MCF 10A (cell line): ENCODE data around the gene METTL13. TPM values are rescaled to one million over a fixed set of nuclear protein-coding genes. Genes with fewer than 3 reads are reported as not detected.
A peak's percentile ranks its signal among the peaks of the same experiment; 100 is the strongest.

Experiments
- BruUV-seq: library from RNA; stranded (reverse); fragments of 400-500 nt; replicated peaks from 2 replicates; lab custom pipeline; 2021; lab: Mats Ljungman, UMichigan
- CTCF ChIA-PET: fragments of 300-600 bp; sonication (Branson Sonifier 250); formaldehyde crosslinking; extraction: SDS; loops from one replicate; lab custom pipeline; 2021; ENCODE audit warnings: antibody characterized with exemption, inconsistent platforms; lab: Yijun Ruan, JAX
- POLR2A ChIA-PET: fragments of 300-600, 350-650 bp; sonication (Branson Sonifier 250); formaldehyde crosslinking; extraction: SDS; loops from one replicate; lab custom pipeline; 2020; ENCODE audit warnings: antibody characterized with exemption, inconsistent platforms; lab: Yijun Ruan, JAX
- DNase-seq: peaks from one replicate; pipeline ENCODE4 v3.0.0-alpha.2; 2018; ENCODE audit not compliant: unreplicated experiment
- H3K27ac Mint-ChIP-seq: one replicate; pipeline ENCODE4 v1.8.0; 2022; ENCODE audit warnings: mild to moderate bottlenecking, low read depth, mixed read lengths; ENCODE audit not compliant: unreplicated experiment
- H3K27me3 Mint-ChIP-seq: one replicate; pipeline ENCODE4 v1.8.0; 2022; ENCODE audit warnings: mixed read lengths; ENCODE audit not compliant: insufficient read depth, unreplicated experiment
- H3K36me3 Mint-ChIP-seq: one replicate; pipeline ENCODE4 v1.8.0; 2022; ENCODE audit warnings: mild to moderate bottlenecking, moderate library complexity, mixed read lengths; ENCODE audit not compliant: insufficient read depth, unreplicated experiment
- H3K4me1 Mint-ChIP-seq: one replicate; pipeline ENCODE4 v1.8.0; 2022; ENCODE audit warnings: mixed read lengths; ENCODE audit not compliant: insufficient read depth, unreplicated experiment
- H3K4me3 Mint-ChIP-seq: one replicate; pipeline ENCODE4 v1.8.0; 2022; ENCODE audit warnings: mild to moderate bottlenecking, moderate library complexity, mixed read lengths; ENCODE audit not compliant: unreplicated experiment
- H3K9me3 Mint-ChIP-seq: one replicate; pipeline ENCODE4 v1.8.0; 2022; ENCODE audit warnings: mixed read lengths; ENCODE audit not compliant: unreplicated experiment
- intact Hi-C: fragments of 100-400 bp; cut with micrococcal nuclease; formaldehyde crosslinking; loops from 2 replicates; pipeline ENCODE4 v1.14.1; 2022
- total RNA-seq: library from RNA; stranded (reverse); gene quantifications from 2 replicates; pipeline ENCODE4 v1.2.3, GENCODE V29; 2022
- TF ChIP-seq, protein P1 (sequence below): fragments of 200-600 bp; IDR thresholded peaks from one replicate; pipeline ENCODE4 v1.8.0; 2022; ENCODE audit warnings: antibody characterized with exemption, mild to moderate bottlenecking; ENCODE audit not compliant: unreplicated experiment

METTL13 gene
- total RNA-seq, 1 experiment from 2014 or later, result 30.7 TPM

DNA sequence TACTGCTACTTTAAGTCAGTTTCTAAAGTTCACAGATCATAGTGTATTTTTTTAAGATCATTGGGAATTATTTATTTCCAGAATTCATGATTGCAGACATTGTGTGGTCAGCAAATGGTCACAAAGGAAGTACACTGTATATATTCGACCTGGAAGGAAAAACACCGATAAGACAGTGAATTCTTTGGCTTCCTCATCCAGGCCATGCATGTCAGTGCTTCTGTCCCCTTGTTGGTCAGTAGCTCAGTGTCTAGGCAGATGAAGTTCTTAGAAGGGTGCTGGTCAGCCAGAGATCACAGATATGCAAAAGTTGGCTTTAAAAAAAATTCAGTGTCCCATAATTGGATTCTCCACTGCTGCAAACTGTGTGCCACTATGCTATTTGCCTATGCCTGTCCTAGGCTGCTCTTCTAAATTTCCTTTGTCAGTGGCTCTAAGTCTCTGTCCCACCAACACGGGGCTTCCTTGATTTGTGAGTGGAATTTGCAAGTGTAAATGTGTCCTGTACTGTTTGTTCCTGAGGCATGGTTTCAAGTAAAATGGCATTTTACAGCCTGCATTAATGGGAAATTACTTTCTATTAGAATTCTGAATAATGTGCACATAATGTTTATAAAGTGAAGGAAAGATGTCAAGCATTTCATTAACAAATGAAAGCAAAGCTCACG, 27.6 kb upstream of the METTL13 start:
- intact Hi-C loops, result no loop called here
- Mint-ChIP-seq H3K27me3 (no peaks in the 10 kb centered on the region), H3K9me3 (peaks cover 19% of the 10 kb centered on the region), H3K4me1 (peaks cover 10% of the 10 kb centered on the region), H3K4me3 (no peak overlapping the region), H3K36me3 (no peaks in the 10 kb centered on the region), H3K27ac (peak overlapping the region; percentile 80)
- no peak for DNase-seq
- BruUV-seq, result no TSS peak
- TF ChIP-seq, protein P1, sequence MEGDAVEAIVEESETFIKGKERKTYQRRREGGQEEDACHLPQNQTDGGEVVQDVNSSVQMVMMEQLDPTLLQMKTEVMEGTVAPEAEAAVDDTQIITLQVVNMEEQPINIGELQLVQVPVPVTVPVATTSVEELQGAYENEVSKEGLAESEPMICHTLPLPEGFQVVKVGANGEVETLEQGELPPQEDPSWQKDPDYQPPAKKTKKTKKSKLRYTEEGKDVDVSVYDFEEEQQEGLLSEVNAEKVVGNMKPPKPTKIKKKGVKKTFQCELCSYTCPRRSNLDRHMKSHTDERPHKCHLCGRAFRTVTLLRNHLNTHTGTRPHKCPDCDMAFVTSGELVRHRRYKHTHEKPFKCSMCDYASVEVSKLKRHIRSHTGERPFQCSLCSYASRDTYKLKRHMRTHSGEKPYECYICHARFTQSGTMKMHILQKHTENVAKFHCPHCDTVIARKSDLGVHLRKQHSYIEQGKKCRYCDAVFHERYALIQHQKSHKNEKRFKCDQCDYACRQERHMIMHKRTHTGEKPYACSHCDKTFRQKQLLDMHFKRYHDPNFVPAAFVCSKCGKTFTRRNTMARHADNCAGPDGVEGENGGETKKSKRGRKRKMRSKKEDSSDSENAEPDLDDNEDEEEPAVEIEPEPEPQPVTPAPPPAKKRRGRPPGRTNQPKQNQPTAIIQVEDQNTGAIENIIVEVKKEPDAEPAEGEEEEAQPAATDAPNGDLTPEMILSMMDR, result no peak
- ChIA-PET CTCF (interaction anchor here (0.6 to 1.6 kb wide), 4 partner anchors 10 to 49 kb away, joined by 3 to 5 read pairs (median 4); no protein-coding TSS in a partner anchor), POLR2A (interaction anchor here (0.6 to 3.7 kb wide), 4 partner anchors 11 to 795 kb away, joined by 3 to 87 read pairs (median 16); partner anchors contain the start of genes METTL13 and VAMP4)

DNA sequence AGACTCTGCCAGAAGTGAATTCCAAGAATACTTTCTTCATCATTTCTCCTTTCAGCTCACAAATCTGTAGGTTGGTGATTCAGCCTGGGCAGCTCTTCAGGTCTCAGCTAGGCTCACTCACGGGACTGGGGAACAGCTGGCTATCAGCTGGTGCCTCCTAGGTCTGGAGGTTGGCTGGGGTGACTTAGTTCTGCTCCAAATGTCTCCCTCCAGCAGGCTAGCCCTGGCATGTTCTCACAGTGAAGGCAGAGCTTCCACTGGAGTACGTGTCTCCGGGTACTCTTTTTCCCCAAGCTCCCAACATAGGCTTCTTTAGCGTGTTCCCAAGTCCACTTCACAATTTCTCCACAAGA, 27.1 kb upstream of the METTL13 start:
- TF ChIP-seq, protein P1, result no peak
- H3K27me3 Mint-ChIP-seq, result no peaks in the 10 kb centered on the region
- intact Hi-C loops, result no loop called here
- H3K27ac Mint-ChIP-seq, result peak overlapping the region; percentile 80
- peaks cover 19% of the 10 kb centered on the region for H3K9me3 Mint-ChIP-seq
- POLR2A ChIA-PET, result interaction anchor here (0.6 to 3.7 kb wide), 4 partner anchors 11 to 795 kb away, joined by 3 to 87 read pairs (median 16); partner anchors contain the start of genes METTL13 and VAMP4
- CTCF ChIA-PET, result interaction anchor here (0.6 to 1.7 kb wide), 8 partner anchors 11 to 256 kb away, joined by 3 to 6 read pairs (median 3); no protein-coding TSS in a partner anchor
- H3K4me1 Mint-ChIP-seq, result peaks cover 10% of the 10 kb centered on the region
- no peaks in the 10 kb centered on the region for H3K36me3 Mint-ChIP-seq
- BruUV-seq, result no TSS peak
- no peak overlapping the region for H3K4me3 Mint-ChIP-seq
- DNase-seq, result peak; percentile 7

DNA sequence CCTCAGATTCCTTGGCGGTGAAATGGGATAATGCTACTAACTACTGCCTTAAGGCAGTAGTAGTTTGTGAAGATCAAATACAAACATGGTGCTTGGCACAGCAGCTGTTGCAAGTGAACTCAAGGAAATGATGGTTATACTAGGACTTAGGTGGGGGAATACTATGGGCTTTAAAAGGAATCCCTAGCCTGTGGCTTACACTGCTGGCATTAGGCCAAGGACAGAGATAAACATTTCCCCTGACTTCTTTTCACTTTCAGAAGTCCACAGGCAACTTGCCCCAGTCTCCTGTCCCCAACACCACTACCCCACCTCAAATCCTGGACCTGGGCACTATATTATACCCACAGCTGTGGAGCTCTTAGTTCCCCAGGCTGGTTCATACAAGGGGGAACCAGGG, 26.5 kb upstream of the METTL13 start:
- peaks cover 10% of the 10 kb centered on the region for H3K4me1 Mint-ChIP-seq
- H3K9me3 Mint-ChIP-seq, result peaks cover 19% of the 10 kb centered on the region
- H3K27ac Mint-ChIP-seq, result peak overlapping the region; percentile 80
- TF ChIP-seq, protein P1, result no peak
- BruUV-seq, result no TSS peak
- intact Hi-C loops, result no loop called here
- no peaks in the 10 kb centered on the region for H3K36me3 Mint-ChIP-seq
- ChIA-PET POLR2A (interaction anchor here (2.7 to 3.7 kb wide), 2 partner anchors 12 to 26 kb away, joined by 29 to 87 read pairs; partner anchors contain the start of genes METTL13 and VAMP4), CTCF (interaction anchor here (0.6 to 1.7 kb wide), 10 partner anchors 14 to 768 kb away, joined by 3 to 6 read pairs (median 3); partner anchors contain the start of gene METTL13)
- no peak for DNase-seq
- no peak overlapping the region for H3K4me3 Mint-ChIP-seq
- H3K27me3 Mint-ChIP-seq, result no peaks in the 10 kb centered on the region

DNA sequence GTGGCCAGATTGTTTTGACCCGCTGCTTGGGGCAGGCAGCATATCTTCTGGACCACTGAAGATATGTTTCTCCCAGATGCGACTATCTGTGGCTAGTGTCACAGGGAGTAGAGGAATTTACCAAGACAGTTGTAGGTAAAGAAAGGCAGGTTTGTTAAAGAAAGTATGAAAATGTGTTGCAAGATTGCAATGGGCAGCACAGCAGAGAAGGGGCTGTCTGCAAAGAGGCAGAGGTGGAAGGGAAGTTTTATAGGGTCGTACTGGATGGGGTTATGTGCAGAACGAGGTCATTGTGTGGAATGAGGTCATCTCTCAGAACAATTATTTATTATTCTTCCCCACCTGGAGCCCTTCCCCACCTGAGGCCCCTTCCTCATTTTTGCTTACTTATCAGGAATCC, 24.6 kb upstream of the METTL13 start:
- TF ChIP-seq, protein P1, result no peak
- no TSS peak for BruUV-seq
- intact Hi-C loops, result no loop called here
- POLR2A ChIA-PET, result interaction anchor here (2.7 to 3.7 kb wide), 2 partner anchors 14 to 24 kb away, joined by 9 to 87 read pairs; partner anchors contain the start of genes METTL13 and VAMP4
- peaks cover 10% of the 10 kb centered on the region for H3K4me1 Mint-ChIP-seq
- DNase-seq, result no peak
- peaks cover 19% of the 10 kb centered on the region for H3K9me3 Mint-ChIP-seq
- no peak overlapping the region for H3K4me3 Mint-ChIP-seq
- H3K27me3 Mint-ChIP-seq, result no peaks in the 10 kb centered on the region
- CTCF ChIA-PET, result interaction anchor here (0.9 to 1.6 kb wide), 2 partner anchors 12 to 14 kb away, joined by 3 to 4 read pairs; partner anchors contain the start of gene VAMP4
- no peaks in the 10 kb centered on the region for H3K36me3 Mint-ChIP-seq
- no peak overlapping the region for H3K27ac Mint-ChIP-seq
